ENCODE measurements around the gene FAM81A.

FAM81A gene

GRCh38 chr15:59407946-59408345, 30.0 kb upstream of the FAM81A start:
- DNase-seq (ENCODE audit: low read depth in 1 of 2, low spot score in 1 of 2), result no peak
- TF ChIP-seq GABPA (IDR thresholded peaks at IDR 0.05; ENCODE audit: low read depth) (no peak), SPI1 (IDR thresholded peaks at IDR 0.05; ENCODE audit: borderline replicate concordance, low read depth) (no peak), POLR2AphosphoS5 (IDR thresholded peaks at IDR 0.05; ENCODE audit: low read depth) (no peak)
- TF ChIP-seq, protein P1, sequence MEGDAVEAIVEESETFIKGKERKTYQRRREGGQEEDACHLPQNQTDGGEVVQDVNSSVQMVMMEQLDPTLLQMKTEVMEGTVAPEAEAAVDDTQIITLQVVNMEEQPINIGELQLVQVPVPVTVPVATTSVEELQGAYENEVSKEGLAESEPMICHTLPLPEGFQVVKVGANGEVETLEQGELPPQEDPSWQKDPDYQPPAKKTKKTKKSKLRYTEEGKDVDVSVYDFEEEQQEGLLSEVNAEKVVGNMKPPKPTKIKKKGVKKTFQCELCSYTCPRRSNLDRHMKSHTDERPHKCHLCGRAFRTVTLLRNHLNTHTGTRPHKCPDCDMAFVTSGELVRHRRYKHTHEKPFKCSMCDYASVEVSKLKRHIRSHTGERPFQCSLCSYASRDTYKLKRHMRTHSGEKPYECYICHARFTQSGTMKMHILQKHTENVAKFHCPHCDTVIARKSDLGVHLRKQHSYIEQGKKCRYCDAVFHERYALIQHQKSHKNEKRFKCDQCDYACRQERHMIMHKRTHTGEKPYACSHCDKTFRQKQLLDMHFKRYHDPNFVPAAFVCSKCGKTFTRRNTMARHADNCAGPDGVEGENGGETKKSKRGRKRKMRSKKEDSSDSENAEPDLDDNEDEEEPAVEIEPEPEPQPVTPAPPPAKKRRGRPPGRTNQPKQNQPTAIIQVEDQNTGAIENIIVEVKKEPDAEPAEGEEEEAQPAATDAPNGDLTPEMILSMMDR (IDR thresholded peaks at IDR 0.05; ENCODE audit: insufficient read depth, low read length), result no peak
- TF ChIP-seq, protein P2, sequence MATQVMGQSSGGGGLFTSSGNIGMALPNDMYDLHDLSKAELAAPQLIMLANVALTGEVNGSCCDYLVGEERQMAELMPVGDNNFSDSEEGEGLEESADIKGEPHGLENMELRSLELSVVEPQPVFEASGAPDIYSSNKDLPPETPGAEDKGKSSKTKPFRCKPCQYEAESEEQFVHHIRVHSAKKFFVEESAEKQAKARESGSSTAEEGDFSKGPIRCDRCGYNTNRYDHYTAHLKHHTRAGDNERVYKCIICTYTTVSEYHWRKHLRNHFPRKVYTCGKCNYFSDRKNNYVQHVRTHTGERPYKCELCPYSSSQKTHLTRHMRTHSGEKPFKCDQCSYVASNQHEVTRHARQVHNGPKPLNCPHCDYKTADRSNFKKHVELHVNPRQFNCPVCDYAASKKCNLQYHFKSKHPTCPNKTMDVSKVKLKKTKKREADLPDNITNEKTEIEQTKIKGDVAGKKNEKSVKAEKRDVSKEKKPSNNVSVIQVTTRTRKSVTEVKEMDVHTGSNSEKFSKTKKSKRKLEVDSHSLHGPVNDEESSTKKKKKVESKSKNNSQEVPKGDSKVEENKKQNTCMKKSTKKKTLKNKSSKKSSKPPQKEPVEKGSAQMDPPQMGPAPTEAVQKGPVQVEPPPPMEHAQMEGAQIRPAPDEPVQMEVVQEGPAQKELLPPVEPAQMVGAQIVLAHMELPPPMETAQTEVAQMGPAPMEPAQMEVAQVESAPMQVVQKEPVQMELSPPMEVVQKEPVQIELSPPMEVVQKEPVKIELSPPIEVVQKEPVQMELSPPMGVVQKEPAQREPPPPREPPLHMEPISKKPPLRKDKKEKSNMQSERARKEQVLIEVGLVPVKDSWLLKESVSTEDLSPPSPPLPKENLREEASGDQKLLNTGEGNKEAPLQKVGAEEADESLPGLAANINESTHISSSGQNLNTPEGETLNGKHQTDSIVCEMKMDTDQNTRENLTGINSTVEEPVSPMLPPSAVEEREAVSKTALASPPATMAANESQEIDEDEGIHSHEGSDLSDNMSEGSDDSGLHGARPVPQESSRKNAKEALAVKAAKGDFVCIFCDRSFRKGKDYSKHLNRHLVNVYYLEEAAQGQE (IDR thresholded peaks at IDR 0.05; ENCODE audit: insufficient replicate concordance, low read depth), result no peak
- H3K27me3 ChIP-seq (ENCODE audit: insufficient read depth, poor library complexity, severe bottlenecking), result no peaks in the 10 kb centered on the region
- H3K4me3 ChIP-seq (replicated peaks; ENCODE audit: insufficient read depth, low read length), result no peak overlapping the region
- H3K27ac ChIP-seq (replicated peaks), result no peak overlapping the region

DNA sequence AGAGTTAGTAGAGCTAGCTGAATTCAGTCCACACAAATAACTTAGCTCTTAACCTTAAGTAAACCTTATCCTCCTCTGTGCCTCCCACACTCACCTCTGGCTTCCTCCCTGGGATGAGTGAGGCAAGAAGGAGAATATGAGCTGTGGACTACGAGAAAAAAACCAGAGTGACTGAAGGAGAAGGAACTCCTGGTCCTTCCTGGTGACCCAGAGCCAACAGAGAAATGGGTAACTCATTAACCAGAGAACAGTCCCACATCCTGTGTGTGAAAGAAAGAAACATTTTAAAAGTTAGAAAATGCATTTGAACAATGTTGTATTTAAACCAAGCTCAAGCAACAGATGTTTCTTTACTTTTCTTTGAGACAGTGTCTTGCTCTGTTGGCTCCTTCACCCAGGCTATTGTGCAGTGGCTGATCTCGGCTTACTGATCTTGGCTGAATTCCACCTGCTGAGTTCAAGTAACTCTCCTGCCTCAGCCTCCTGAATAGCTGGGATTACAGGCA, 27.5 kb upstream of the FAM81A start:
- Histone ChIP-seq H3K4me3 (replicated peaks; ENCODE audit: insufficient read depth, low read length) (no peak overlapping the region), H3K27me3 (ENCODE audit: insufficient read depth, poor library complexity, severe bottlenecking) (no peaks in the 10 kb centered on the region), H3K27ac (replicated peaks) (no peak overlapping the region)
- TF ChIP-seq SPI1 (IDR thresholded peaks at IDR 0.05; ENCODE audit: borderline replicate concordance, low read depth) (no peak), GABPA (IDR thresholded peaks at IDR 0.05; ENCODE audit: low read depth) (no peak), POLR2AphosphoS5 (IDR thresholded peaks at IDR 0.05; ENCODE audit: low read depth) (no peak)
- TF ChIP-seq, protein P1 (IDR thresholded peaks at IDR 0.05; ENCODE audit: insufficient read depth, low read length), result no peak
- TF ChIP-seq, protein P2 (IDR thresholded peaks at IDR 0.05; ENCODE audit: insufficient replicate concordance, low read depth), result no peak
- no peak for DNase-seq (ENCODE audit: low read depth in 1 of 2, low spot score in 1 of 2)

GRCh38 chr15:59413577-59413976, 24.4 kb upstream of the FAM81A start:
- TF ChIP-seq, protein P2 (IDR thresholded peaks at IDR 0.05; ENCODE audit: insufficient replicate concordance, low read depth), result no peak
- TF ChIP-seq, protein P1 (IDR thresholded peaks at IDR 0.05; ENCODE audit: insufficient read depth, low read length), result no peak
- no peak for TF ChIP-seq SPI1 (IDR thresholded peaks at IDR 0.05; ENCODE audit: borderline replicate concordance, low read depth)
- no peak for TF ChIP-seq POLR2AphosphoS5 (IDR thresholded peaks at IDR 0.05; ENCODE audit: low read depth)
- DNase-seq (ENCODE audit: low read depth in 1 of 2, low spot score in 1 of 2), result no peak
- H3K27ac ChIP-seq (replicated peaks), result no peak overlapping the region
- H3K27me3 ChIP-seq (ENCODE audit: insufficient read depth, poor library complexity, severe bottlenecking), result peaks cover 2% of the 10 kb centered on the region
- no peak overlapping the region for H3K4me3 ChIP-seq (replicated peaks; ENCODE audit: insufficient read depth, low read length)

Data from HL-60 (cell line).